Mucosa of rectum (tissue), 2 donors: ENCODE data around the gene MCM6.

Experiments used
- H3K27ac ChIP-seq, 2 donors: one replicate each; pipeline ENCODE4 v1.7.0; 2013; ENCODE audit warnings: inconsistent platforms in 2 of 2, low read depth in 2 of 2, low read length in 2 of 2
- H3K27me3 ChIP-seq, 2 donors: one replicate each; pipeline ENCODE4 v1.7.0; 2013; ENCODE audit warnings: low read length in 2 of 2; ENCODE audit not compliant: control insufficient read depth in 2 of 2, insufficient read depth in 2 of 2
- H3K36me3 ChIP-seq, 2 donors: one replicate each; pipeline ENCODE4 v1.7.0; 2013; ENCODE audit warnings: low read length in 2 of 2; ENCODE audit not compliant: control insufficient read depth in 2 of 2, insufficient read depth in 2 of 2
- H3K4me1 ChIP-seq, 2 donors: one replicate each; pipeline ENCODE4 v1.7.0; 2013; ENCODE audit warnings: low read length in 2 of 2, mild to moderate bottlenecking in 1 of 2; ENCODE audit not compliant: control insufficient read depth in 2 of 2, insufficient read depth in 2 of 2
- H3K4me3 ChIP-seq, 2 donors: one replicate each; pipeline ENCODE4 v1.7.0; 2013; ENCODE audit warnings: low read length in 2 of 2
- H3K9ac ChIP-seq, 2 donors: one replicate each; pipeline ENCODE4 v1.7.0; 2013; ENCODE audit warnings: low read length in 2 of 2, low read depth in 1 of 2, mild to moderate bottlenecking in 1 of 2
- H3K9me3 ChIP-seq, 2 donors: one replicate each; pipeline ENCODE4 v1.7.0; 2013; ENCODE audit warnings: low read length in 2 of 2; ENCODE audit not compliant: control insufficient read depth in 2 of 2
- donor health status: healthy.
- donor health status: Normal muscosa, but diverticular disease.

The MCM6 gene

DNA sequence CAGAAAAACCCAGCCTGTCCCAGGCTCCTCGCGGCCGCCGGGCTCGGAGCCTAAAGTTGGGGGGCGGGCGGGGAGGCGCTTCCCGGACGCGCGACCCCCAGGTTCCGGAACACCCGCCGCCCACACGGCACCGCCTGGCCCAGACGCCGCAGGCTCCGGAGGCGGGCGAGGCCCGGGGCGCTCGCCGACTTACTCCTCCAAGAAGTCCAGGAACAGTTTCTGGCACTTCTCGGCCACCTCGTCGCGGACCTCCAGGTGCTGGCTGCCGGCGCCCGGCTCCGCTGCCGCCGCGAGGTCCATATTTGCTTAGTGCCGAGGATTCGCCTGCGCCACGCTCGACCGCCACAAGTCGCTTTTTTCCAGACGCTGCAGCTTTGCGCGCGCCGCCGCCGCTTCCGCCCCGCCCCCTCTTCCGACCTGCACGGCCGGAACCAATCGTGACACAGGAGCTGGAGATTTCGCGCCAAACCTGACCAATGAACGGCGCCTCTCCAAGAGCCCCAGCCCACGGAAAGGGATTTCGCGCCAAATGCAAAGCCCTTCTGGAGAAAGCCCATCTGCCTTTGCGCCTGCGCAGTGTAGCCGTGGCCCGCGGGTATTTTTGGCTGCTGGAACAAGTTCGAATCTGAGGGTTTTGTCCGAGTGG is at the start of gene MCM6:
Gene MCM6 (minus strand): TSS at position 378 of the 646 bp plus-strand sequence. CDS start 78 bp downstream, at position 300.
- no peaks in the 10 kb centered on the region for H3K27me3 ChIP-seq
- peaks cover under 1 to 4% of the 10 kb centered on the region in 2 donors for H3K36me3 ChIP-seq
- H3K9ac ChIP-seq, result peak within 1 kb of the TSS; percentile 52 to 74
- H3K9me3 ChIP-seq, result no peaks in the 10 kb centered on the region
- peaks cover 4 to 7% of the 10 kb centered on the region in 2 donors for H3K4me1 ChIP-seq
- H3K27ac ChIP-seq, result peak within 1 kb of the TSS; percentile 68 to 75
- H3K4me3 ChIP-seq, result peak within 1 kb of the TSS; percentile 70 to 82

DNA sequence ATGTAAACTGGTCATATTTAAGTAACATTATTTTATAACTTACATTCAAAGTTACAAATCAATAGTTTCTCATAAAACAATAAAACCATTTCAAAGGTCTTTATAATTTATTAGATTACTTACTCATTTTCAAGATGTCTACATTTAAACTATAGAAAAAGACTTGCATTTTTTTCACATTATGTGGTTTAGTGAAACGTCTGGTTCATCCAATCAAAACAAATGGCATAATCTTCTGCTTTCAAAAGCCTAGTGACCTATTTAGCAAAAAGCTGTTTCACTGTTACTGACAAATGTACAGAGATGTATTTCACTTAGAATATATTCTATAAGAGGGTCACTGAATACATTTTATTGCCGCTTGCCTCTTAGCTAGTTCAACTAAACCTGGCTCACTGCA is 49.3 kb upstream of the MCM6 start:
- no peaks in the 10 kb centered on the region for H3K9me3 ChIP-seq
- no peak overlapping the region for H3K27ac ChIP-seq
- H3K27me3 ChIP-seq, result no peaks in the 10 kb centered on the region
- peaks cover 8 to 10% of the 10 kb centered on the region in 2 donors for H3K36me3 ChIP-seq
- no peaks in the 10 kb centered on the region for H3K4me1 ChIP-seq
- H3K9ac ChIP-seq, result no peak overlapping the region
- H3K4me3 ChIP-seq, result no peak overlapping the region

DNA sequence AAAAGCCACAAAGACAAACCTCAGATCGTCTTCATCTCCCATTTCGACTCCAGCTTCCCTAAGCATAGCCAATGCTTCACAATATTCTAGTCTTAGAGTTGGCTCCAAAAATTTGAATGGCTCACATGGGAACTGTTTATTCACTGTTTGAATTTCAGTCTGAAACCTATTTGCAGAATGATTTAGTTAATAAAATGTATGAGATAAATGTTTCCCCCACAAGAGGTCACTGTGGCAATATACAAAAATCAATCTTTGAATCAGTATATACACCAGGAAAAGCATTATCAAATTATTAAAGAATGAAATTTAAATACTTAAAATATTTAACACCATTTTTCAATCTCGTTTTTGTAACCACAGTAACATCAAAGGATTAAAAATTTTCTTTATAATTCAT is 40.0 kb upstream of the MCM6 start:
- Histone ChIP-seq H3K9me3 (no peaks in the 10 kb centered on the region), H3K4me1 (no peaks in the 10 kb centered on the region), H3K27me3 (no peaks in the 10 kb centered on the region), H3K9ac (no peak overlapping the region), H3K4me3 (no peak overlapping the region), H3K27ac (no peak overlapping the region), H3K36me3 (peaks cover 6 to 12% of the 10 kb centered on the region in 2 donors)

DNA sequence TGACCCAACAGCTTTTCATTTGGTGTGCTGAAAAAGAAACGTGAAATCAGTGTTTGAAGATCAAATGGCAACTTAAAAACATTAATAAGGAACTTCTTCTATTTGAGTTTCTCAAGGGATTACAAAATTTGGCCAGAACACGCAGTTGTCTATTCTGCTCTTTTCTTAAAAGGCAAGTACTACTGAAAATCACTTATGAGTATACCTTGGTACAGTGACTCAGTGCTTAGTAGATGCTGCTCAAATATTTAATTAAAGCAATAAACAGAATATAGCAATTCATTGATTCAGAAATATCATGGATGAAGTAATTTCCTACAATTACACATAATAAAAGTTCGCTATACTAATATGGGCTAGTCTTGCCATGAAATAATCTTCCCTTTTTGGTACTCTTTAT is 38.2 kb upstream of the MCM6 start:
- Histone ChIP-seq H3K9me3 (no peaks in the 10 kb centered on the region), H3K27ac (no peak overlapping the region), H3K9ac (no peak overlapping the region), H3K4me3 (no peak overlapping the region), H3K4me1 (no peaks in the 10 kb centered on the region), H3K36me3 (peaks cover 14 to 15% of the 10 kb centered on the region in 2 donors), H3K27me3 (no peaks in the 10 kb centered on the region)

DNA sequence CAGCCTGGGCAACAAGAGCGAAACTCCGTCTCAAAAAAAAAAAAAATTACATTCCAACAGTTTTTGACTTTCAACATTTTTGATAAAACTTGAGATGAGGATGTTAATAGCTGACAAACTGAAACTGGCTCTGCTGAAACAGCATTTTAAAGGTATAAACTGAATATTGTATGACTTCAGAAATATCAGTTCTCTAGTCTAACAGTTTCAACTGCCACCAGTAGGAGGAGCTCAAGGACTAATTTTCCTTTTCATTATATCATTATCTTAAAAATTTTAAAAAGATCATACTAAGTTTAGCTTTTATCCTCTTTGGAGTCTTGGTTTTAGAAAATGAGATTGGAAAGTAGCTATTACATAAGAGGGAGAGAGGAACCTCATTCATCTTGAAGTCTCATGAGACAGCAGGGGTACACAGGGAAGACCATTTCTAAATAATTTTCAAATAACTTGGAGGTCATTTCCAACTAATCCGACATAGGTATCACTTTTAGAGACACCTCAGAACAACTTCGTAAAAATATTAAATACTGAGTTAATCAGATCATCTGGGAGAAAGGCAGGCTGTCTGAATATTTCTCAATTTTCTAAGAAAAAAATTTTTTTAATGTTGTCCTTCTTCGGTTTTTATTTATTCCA is 37.6 kb upstream of the MCM6 start:
- H3K4me3 ChIP-seq, result no peak overlapping the region
- H3K9me3 ChIP-seq, result no peaks in the 10 kb centered on the region
- H3K36me3 ChIP-seq, result peaks cover 14 to 17% of the 10 kb centered on the region in 2 donors
- no peak overlapping the region for H3K27ac ChIP-seq
- H3K4me1 ChIP-seq, result no peaks in the 10 kb centered on the region
- H3K9ac ChIP-seq, result no peak overlapping the region
- H3K27me3 ChIP-seq, result no peaks in the 10 kb centered on the region

DNA sequence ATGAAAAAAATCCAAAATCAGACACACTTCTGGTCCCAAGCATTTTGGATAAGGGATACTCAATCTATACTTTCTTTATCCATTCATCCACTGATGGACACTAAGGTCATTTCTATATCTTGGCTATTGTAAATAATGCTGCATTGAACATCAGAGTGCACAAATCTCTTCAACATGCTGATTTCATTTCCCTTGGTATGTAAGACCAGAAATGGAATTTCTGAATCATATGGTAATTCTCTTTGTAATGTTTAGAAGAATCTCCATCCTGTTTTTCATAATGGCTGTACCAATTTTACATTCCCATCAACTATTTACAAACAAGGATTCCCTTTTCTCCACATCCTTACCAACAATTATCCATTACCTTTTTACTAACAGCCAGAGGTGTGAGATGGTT is 33.7 kb upstream of the MCM6 start:
- no peaks in the 10 kb centered on the region for H3K27me3 ChIP-seq
- no peak overlapping the region for H3K4me3 ChIP-seq
- no peak overlapping the region for H3K27ac ChIP-seq
- no peaks in the 10 kb centered on the region for H3K9me3 ChIP-seq
- no peak overlapping the region for H3K9ac ChIP-seq
- H3K4me1 ChIP-seq, result no peaks in the 10 kb centered on the region
- H3K36me3 ChIP-seq, result peaks cover 24 to 27% of the 10 kb centered on the region in 2 donors

DNA sequence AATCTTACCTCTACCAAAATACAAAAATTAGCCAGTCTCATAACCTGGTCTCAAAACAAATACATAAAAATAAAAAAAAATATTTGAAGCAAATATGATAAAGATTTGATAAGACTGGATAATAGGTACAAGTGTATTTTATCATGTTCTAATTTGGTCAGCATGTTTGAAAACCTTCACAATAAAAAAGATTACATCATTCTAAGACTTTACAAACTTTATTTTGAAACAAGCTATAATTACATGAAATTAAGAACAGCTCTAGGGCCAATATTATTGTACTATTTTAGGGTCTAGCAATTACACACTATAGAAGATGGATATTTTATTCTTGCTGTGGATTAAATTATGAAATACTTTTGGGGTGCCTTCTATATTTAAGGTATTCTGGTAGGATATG is 29.4 kb upstream of the MCM6 start:
- Histone ChIP-seq H3K36me3 (peaks cover 13 to 18% of the 10 kb centered on the region in 2 donors), H3K27ac (no peak overlapping the region), H3K9me3 (no peaks in the 10 kb centered on the region), H3K9ac (no peak overlapping the region), H3K4me1 (no peaks in the 10 kb centered on the region), H3K27me3 (no peaks in the 10 kb centered on the region), H3K4me3 (no peak overlapping the region)

DNA sequence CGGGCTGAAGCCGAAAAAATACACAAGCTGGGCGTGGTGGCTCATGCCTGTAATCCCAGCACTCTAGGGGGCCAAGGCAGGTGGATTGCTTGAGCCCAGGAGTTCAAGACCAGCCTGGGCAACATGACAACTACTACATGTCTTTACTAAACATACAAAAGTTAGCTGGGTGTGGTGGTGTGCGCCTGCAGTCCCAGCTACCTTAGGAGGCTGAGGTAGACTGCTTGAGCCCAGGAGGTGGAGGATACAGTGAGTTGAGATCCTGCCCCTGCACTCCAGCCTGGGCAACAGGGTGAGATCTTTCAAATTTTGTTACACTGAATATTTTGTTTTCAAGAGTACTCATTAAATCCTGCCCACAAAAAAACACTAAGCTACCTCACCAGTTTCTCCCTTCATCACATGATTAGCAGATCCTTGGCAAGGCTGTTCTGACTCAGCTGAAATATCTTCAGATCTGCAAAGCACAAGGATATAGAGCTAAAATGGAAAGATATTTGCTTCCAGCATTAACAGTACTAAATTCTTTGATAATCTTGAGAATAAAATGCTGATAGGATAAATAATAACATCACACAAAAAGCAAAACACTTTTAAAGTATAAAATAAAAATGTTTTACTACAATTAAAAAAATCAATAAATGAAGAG is 28.2 kb upstream of the MCM6 start:
- Histone ChIP-seq H3K4me3 (no peak overlapping the region), H3K4me1 (no peaks in the 10 kb centered on the region), H3K36me3 (peaks cover 10 to 11% of the 10 kb centered on the region in 2 donors), H3K9me3 (no peaks in the 10 kb centered on the region), H3K27ac (no peak overlapping the region), H3K9ac (no peak overlapping the region), H3K27me3 (no peaks in the 10 kb centered on the region)

DNA sequence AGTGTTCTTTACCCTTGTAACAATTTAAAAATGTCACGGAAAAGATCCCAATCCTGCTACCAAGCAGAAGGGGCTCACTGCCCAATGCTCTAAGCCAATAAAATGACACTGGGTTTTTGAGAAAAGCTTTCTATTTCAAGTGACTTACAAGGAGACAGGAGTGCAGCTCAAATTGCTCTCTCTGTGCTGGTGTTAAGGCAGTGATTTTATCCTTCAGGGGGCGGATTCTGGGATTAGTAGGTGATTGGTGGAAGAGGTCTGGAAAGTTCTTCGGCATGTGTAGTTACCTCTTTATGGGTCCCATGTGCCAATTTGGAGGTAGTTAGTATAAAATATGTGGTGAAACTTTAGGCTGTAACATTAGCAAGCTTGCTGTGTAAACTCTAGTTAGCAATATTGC is 27.4 kb upstream of the MCM6 start:
- H3K4me3 ChIP-seq, result no peak overlapping the region
- no peaks in the 10 kb centered on the region for H3K27me3 ChIP-seq
- H3K9me3 ChIP-seq, result no peaks in the 10 kb centered on the region
- peaks cover 9 to 10% of the 10 kb centered on the region in 2 donors for H3K36me3 ChIP-seq
- no peak overlapping the region for H3K9ac ChIP-seq
- H3K27ac ChIP-seq, result no peak overlapping the region
- no peaks in the 10 kb centered on the region for H3K4me1 ChIP-seq

DNA sequence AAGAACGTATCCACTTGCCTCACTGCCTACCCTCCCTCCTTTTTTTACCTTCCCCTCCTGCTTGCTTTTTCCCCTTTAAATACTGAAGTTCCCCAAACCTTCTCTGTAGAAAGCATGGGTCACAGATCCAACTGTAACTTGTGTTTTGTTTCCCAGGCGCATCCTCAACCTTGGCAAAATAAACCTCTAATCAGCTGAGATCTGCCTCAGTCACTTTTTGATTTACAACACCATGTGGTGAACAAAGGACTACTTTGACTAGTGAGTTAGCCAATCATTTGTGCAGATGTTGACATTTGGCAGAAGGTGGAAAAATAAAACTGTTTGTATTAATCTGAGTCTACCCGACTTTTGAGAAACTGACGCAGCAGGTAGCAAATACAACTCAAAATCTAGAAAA is 23.3 kb upstream of the MCM6 start:
- H3K9ac ChIP-seq, result no peak overlapping the region
- no peak overlapping the region for H3K27ac ChIP-seq
- H3K9me3 ChIP-seq, result no peaks in the 10 kb centered on the region
- H3K36me3 ChIP-seq, result no peaks in the 10 kb centered on the region
- no peaks in the 10 kb centered on the region for H3K4me1 ChIP-seq
- H3K27me3 ChIP-seq, result no peaks in the 10 kb centered on the region
- no peak overlapping the region for H3K4me3 ChIP-seq
